HCT116 (cell line): ENCODE data around the gene RBM20. TPM values are rescaled to one million over a fixed set of nuclear protein-coding genes. Genes with fewer than 3 reads are reported as not detected.

Source experiments
- ATAC-seq: fragments of 200-7000 bp; cut with Tn5 transposase; 2 replicates; pipeline ENCODE4 v1.9.1; 2020; ENCODE audit warnings: mild to moderate bottlenecking, moderate library complexity
- BruUV-seq: library from RNA; stranded (reverse); fragments of 400-500 nt; replicated peaks from 2 replicates; lab custom pipeline; 2021; lab: Mats Ljungman, UMichigan
- CTCF ChIA-PET: fragments of 300-600 bp; sonication (Branson Sonifier 250); formaldehyde crosslinking; loops from one replicate; lab custom pipeline; 2021; ENCODE audit warnings: antibody characterized with exemption; lab: Charles Lee
- POLR2A ChIA-PET: fragments of 300-600, 350-600 bp; sonication (Branson Sonifier 250); formaldehyde crosslinking; loops from one replicate; lab custom pipeline; 2021; ENCODE audit warnings: antibody characterized with exemption; lab: Charles Lee
- RAD21 ChIA-PET, 2 experiments: fragments of 300-600 bp; sonication (Branson Sonifier 250); formaldehyde crosslinking; loops; one replicate each; lab custom pipeline; 2023; ENCODE audit warnings: low total read pairs in 2 of 2; ENCODE audit not compliant: uncharacterized antibody in 2 of 2, unreplicated experiment in 2 of 2, low non-redundant PET in 1 of 2; lab: Charles Lee
- DNase-seq: peaks from one replicate; pipeline ENCODE4 v3.0.0-alpha.2; 2010; ENCODE audit warnings: low read depth, low spot score
- H2AFZ ChIP-seq: fragments of 200-600 bp; shearing (Covaris generic), sonication (generic); 2 replicates; pipeline ENCODE4 v1.6.1; 2017; ENCODE audit warnings: low read depth, mixed run types, mixed read lengths, antibody characterized with exemption, low read length; ENCODE audit not compliant: poor library complexity, severe bottlenecking
- H3K27ac ChIP-seq: 2 replicates; pipeline ENCODE4 v1.5.1; 2012; ENCODE audit warnings: low read depth, low read length
- H3K27me3 ChIP-seq: fragments of 200-600 bp; sonication (generic); 2 replicates; pipeline ENCODE4 v1.6.1; 2016; ENCODE audit warnings: mixed run types, low read length, mixed read lengths; ENCODE audit not compliant: insufficient read depth
- H3K36me3 ChIP-seq, 2 experiments: fragments of 200-500 bp in 1 of 2; fragments of 200-600 bp in 1 of 2; sonication (Bioruptor generic) in 1 of 2; sonication (generic) in 1 of 2; 2 replicates each; pipeline versions ENCODE4 v1.5.1 to v1.6.1; 2014 to 2016; ENCODE audit warnings: low read length in 2 of 2, inconsistent platforms in 1 of 2, mixed read lengths in 1 of 2, mixed run types in 1 of 2; ENCODE audit not compliant: insufficient read depth in 2 of 2, control insufficient read depth in 1 of 2
- H3K4me1 ChIP-seq, 2 experiments: fragments of 200-600 bp in 1 of 2; sonication (generic) in 1 of 2; 2 replicates each; pipeline versions ENCODE4 v1.5.1 to v1.6.1; 2012 to 2017; ENCODE audit warnings: low read length in 2 of 2, inconsistent platforms in 1 of 2, mild to moderate bottlenecking in 1 of 2, mixed read lengths in 1 of 2, mixed run types in 1 of 2, moderate library complexity in 1 of 2; ENCODE audit not compliant: insufficient read depth in 2 of 2, control insufficient read depth in 1 of 2
- H3K4me2 ChIP-seq: fragments of 200-600 bp; sonication (generic); 2 replicates; pipeline ENCODE4 v1.6.1; 2017; ENCODE audit warnings: mixed run types, low read length, mixed read lengths
- H3K4me3 ChIP-seq, 2 experiments: fragments of 200-600 bp in 1 of 2; sonication (generic) in 1 of 2; replicated peaks in 1 of 2; 2 replicates each; pipeline ENCODE4 v1.5.1; 2011 to 2016; ENCODE audit warnings: low read length in 2 of 2, control low read depth in 1 of 2, low read depth in 1 of 2, mild to moderate bottlenecking in 1 of 2, mixed read lengths in 1 of 2, mixed run types in 1 of 2
- H3K79me2 ChIP-seq: fragments of 200-600 bp; sonication (generic); 2 replicates; pipeline ENCODE4 v1.6.1; 2017; ENCODE audit warnings: mild to moderate bottlenecking, mixed run types, low read length, moderate library complexity, mixed read lengths; ENCODE audit not compliant: insufficient read depth
- H3K9ac ChIP-seq: fragments of 200-600 bp; sonication (generic); 2 replicates; pipeline ENCODE4 v1.6.1; 2016; ENCODE audit warnings: low read length, mixed read lengths
- H3K9me2 ChIP-seq: fragments of 200-600 bp; sonication (generic), shearing (Covaris generic); 2 replicates; pipeline ENCODE4 v1.6.1; 2017; ENCODE audit warnings: mixed run types, mild to moderate bottlenecking, moderate library complexity; ENCODE audit not compliant: insufficient read depth
- H3K9me3 ChIP-seq, 2 experiments: fragments of 200-500 bp in 1 of 2; fragments of 200-600 bp in 1 of 2; sonication (Bioruptor generic) in 1 of 2; sonication (generic) in 1 of 2; 2 replicates each; pipeline ENCODE4 v1.6.1; 2014 to 2017; ENCODE audit warnings: low read length in 2 of 2, mixed read lengths in 2 of 2, inconsistent platforms in 1 of 2, low read depth in 1 of 2, mild to moderate bottlenecking in 1 of 2, mixed run types in 1 of 2, moderate library complexity in 1 of 2; ENCODE audit not compliant: control insufficient read depth in 1 of 2, insufficient read depth in 1 of 2
- H4K20me1 ChIP-seq: fragments of 200-600 bp; sonication (generic), shearing (Covaris generic); 2 replicates; pipeline ENCODE4 v1.6.1; 2017; ENCODE audit warnings: mixed run types, mild to moderate bottlenecking, moderate library complexity; ENCODE audit not compliant: insufficient read depth
- CBX3 ChIP-seq: IDR thresholded peaks from 2 replicates; pipeline ENCODE4 v1.6.1; 2012; ENCODE audit warnings: low read depth
- ELF1 ChIP-seq: IDR thresholded peaks from 2 replicates; pipeline ENCODE4 v1.6.1; 2012; ENCODE audit warnings: low read depth, borderline replicate concordance
- EZH2 ChIP-seq: fragments of 200-600 bp; sonication (generic); IDR thresholded peaks from 2 replicates; pipeline ENCODE4 v1.6.1; 2017; ENCODE audit warnings: antibody characterized with exemption, mixed run types
- EZH2phosphoT487 ChIP-seq: fragments of 200-600 bp; IDR thresholded peaks from 2 replicates; pipeline ENCODE4 v1.6.1; 2018; ENCODE audit warnings: antibody characterized with exemption, borderline replicate concordance
- FOSL1 ChIP-seq: IDR thresholded peaks from 2 replicates; pipeline ENCODE4 v1.6.1; 2012; ENCODE audit warnings: low read depth
- JUND ChIP-seq: IDR thresholded peaks from 2 replicates; pipeline ENCODE4 v1.6.1; 2012
- POLR2A ChIP-seq: IDR thresholded peaks from 2 replicates; pipeline ENCODE4 v1.7.0; 2011; ENCODE audit warnings: borderline replicate concordance; ENCODE audit not compliant: insufficient read depth, insufficient read length; ENCODE audit errors: extremely low read depth
- POLR2AphosphoS5 ChIP-seq: IDR thresholded peaks from 2 replicates; pipeline ENCODE4 v1.6.1; 2011; ENCODE audit warnings: mild to moderate bottlenecking, low read depth, low read length, moderate library complexity
- RAD21 ChIP-seq: IDR thresholded peaks from 2 replicates; pipeline ENCODE4 v1.6.1; 2012; ENCODE audit warnings: low read depth, mild to moderate bottlenecking
- TCF7L2 ChIP-seq: IDR thresholded peaks from 2 replicates; pipeline ENCODE4 v1.7.0; 2011; ENCODE audit warnings: borderline replicate concordance, inconsistent platforms; ENCODE audit not compliant: insufficient read depth, insufficient read length; ENCODE audit errors: extremely low read depth
- YY1 ChIP-seq: IDR thresholded peaks from 2 replicates; pipeline ENCODE4 v1.6.1; 2011; ENCODE audit warnings: low read length, low read depth, moderate library complexity, mild to moderate bottlenecking; ENCODE audit not compliant: insufficient replicate concordance; ENCODE audit errors: extremely low read depth
- ZNF274 ChIP-seq: fragments of 200-500 bp; sonication (Bioruptor generic); IDR thresholded peaks from 2 replicates; pipeline ENCODE4 v1.6.1; 2014; ENCODE audit warnings: mild to moderate bottlenecking, low read depth, low read length, inconsistent platforms
- intact Hi-C: fragments of 100-400 bp; cut with micrococcal nuclease; formaldehyde crosslinking; loops from 2 replicates; pipeline ENCODE4 v1.10.0; 2022
- total RNA-seq: library from RNA; stranded (reverse); gene quantifications from one replicate; pipeline ENCODE4 v1.2.1, GENCODE V29; 2021; ENCODE audit not compliant: unreplicated experiment
- TF ChIP-seq, protein P1 (sequence below): IDR thresholded peaks from 2 replicates; pipeline ENCODE4 v1.6.1; 2011; ENCODE audit warnings: mild to moderate bottlenecking, low read length, moderate library complexity; ENCODE audit not compliant: insufficient replicate concordance; ENCODE audit errors: extremely low read depth
- TF ChIP-seq, protein P2 (sequence below), 3 experiments: fragments of 200-600 bp in 1 of 3; sonication (generic) in 1 of 3; IDR thresholded peaks in 2 of 3; conservative IDR thresholded peaks in 1 of 3; 2 replicates each; pipeline ENCODE4 v1.5.1; 2012 to 2017; ENCODE audit warnings: low read depth in 2 of 3, low read length in 2 of 3, antibody characterized with exemption in 1 of 3, borderline replicate concordance in 1 of 3, control low read depth in 1 of 3, mild to moderate bottlenecking in 1 of 3, mixed read lengths in 1 of 3, mixed run types in 1 of 3, moderate library complexity in 1 of 3; ENCODE audit not compliant: insufficient read depth in 1 of 3
- TF ChIP-seq, protein P3 (sequence below): IDR thresholded peaks from 2 replicates; pipeline ENCODE4 v1.6.1; 2012

Gene RBM20
- total RNA-seq, 1 experiment from 2014 or later: 2.0 TPM

DNA sequence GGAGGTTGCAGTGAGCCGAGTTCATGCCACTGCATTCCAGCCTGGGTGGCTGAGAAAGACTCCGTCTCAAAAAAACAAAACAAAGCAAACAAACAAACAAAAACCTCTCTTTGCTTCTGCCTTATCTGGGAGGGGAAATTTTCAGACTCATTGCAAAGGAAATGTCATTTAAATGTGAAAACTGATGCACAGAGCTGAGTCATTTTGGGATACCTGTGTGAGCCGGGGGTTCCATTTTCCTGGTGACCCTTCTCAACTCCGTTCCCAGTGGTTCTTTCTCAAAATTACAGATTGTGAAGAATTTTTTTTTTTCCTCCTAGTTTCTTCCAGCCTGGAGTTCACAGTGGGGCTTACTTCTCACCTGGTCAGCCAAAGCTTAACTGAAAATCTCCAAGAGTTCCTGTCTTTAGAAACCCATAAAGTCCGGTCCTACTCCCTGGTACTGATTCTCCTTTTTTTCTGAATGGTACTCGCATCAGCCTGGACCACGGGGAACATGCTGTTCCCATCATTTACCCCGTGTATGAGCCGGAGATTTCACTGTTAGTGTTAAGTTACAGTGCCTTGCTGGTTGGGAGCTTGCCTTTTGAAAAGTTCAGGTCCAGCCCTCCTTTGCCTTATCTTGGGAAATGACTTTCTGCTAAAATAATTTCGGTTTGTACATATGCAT lies 56.9 kb downstream of the RBM20 start (continued):
- TF ChIP-seq, protein P1, sequence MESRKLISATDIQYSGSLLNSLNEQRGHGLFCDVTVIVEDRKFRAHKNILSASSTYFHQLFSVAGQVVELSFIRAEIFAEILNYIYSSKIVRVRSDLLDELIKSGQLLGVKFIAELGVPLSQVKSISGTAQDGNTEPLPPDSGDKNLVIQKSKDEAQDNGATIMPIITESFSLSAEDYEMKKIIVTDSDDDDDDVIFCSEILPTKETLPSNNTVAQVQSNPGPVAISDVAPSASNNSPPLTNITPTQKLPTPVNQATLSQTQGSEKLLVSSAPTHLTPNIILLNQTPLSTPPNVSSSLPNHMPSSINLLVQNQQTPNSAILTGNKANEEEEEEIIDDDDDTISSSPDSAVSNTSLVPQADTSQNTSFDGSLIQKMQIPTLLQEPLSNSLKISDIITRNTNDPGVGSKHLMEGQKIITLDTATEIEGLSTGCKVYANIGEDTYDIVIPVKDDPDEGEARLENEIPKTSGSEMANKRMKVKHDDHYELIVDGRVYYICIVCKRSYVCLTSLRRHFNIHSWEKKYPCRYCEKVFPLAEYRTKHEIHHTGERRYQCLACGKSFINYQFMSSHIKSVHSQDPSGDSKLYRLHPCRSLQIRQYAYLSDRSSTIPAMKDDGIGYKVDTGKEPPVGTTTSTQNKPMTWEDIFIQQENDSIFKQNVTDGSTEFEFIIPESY: no peak
- no peak for TF ChIP-seq JUND
- TF ChIP-seq RAD21: no peak
- no peak for TF ChIP-seq CBX3
- TF ChIP-seq ELF1: no peak
- TF ChIP-seq ZNF274: no peak
- TF ChIP-seq, all 23 proteins: peak for 0

DNA sequence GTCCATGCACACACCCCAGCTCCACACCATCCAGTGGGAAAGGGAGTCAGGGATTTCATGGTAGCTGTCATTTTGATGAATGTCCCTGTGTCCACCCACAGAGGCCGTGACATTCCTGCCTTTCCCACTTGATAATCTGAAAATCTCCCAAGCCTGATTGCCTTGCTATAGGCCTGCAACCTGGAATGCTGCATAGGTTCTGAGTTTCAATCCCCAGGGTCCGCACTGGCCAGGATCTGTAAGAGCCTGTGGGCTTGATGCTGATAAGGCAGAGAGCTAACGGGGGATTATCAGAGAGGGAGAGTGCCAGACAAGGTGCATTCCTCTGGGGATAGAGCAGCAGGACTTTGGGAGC lies 57.5 kb downstream of the RBM20 start:
- no peak overlapping the region for H3K4me2 ChIP-seq
- POLR2A ChIA-PET: no interaction called here
- peaks cover 7% of the 10 kb centered on the region in 2 experiments for H3K4me1 ChIP-seq
- H3K4me3 ChIP-seq: no peak overlapping the region
- no peaks in the 10 kb centered on the region for H3K79me2 ChIP-seq
- H3K9me3 ChIP-seq: no peaks in the 10 kb centered on the region
- H3K27me3 ChIP-seq: no peaks in the 10 kb centered on the region
- CTCF ChIA-PET: no interaction called here
- no peaks in the 10 kb centered on the region for H3K9me2 ChIP-seq
- no peak overlapping the region for H3K9ac ChIP-seq
- no peak for DNase-seq
- no peak overlapping the region for H3K27ac ChIP-seq
- TF ChIP-seq, protein P1: no peak
- TF ChIP-seq EZH2: no peak
- TF ChIP-seq YY1: no peak
- TF ChIP-seq RAD21: no peak
- TF ChIP-seq TCF7L2: no peak
- TF ChIP-seq, protein P2, sequence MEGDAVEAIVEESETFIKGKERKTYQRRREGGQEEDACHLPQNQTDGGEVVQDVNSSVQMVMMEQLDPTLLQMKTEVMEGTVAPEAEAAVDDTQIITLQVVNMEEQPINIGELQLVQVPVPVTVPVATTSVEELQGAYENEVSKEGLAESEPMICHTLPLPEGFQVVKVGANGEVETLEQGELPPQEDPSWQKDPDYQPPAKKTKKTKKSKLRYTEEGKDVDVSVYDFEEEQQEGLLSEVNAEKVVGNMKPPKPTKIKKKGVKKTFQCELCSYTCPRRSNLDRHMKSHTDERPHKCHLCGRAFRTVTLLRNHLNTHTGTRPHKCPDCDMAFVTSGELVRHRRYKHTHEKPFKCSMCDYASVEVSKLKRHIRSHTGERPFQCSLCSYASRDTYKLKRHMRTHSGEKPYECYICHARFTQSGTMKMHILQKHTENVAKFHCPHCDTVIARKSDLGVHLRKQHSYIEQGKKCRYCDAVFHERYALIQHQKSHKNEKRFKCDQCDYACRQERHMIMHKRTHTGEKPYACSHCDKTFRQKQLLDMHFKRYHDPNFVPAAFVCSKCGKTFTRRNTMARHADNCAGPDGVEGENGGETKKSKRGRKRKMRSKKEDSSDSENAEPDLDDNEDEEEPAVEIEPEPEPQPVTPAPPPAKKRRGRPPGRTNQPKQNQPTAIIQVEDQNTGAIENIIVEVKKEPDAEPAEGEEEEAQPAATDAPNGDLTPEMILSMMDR (IDR thresholded peaks at IDR 0.05 in 2 of 3, conservative IDR thresholded peaks at IDR 0.05 in 1 of 3; ENCODE audit: borderline replicate concordance in 1 of 3, insufficient read depth in 1 of 3, low read depth in 2 of 3, low read length in 2 of 3): no peak
- no peak for TF ChIP-seq JUND
- TF ChIP-seq EZH2phosphoT487: no peak
- TF ChIP-seq POLR2AphosphoS5: no peak
- no peak for TF ChIP-seq FOSL1
- no peak for TF ChIP-seq CBX3
- no peak for TF ChIP-seq POLR2A
- TF ChIP-seq, protein P3, sequence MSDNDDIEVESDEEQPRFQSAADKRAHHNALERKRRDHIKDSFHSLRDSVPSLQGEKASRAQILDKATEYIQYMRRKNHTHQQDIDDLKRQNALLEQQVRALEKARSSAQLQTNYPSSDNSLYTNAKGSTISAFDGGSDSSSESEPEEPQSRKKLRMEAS: no peak
- TF ChIP-seq, all 23 proteins: peak for 0
- no peaks in the 10 kb centered on the region for H3K36me3 ChIP-seq
- no peak overlapping the region for H2AFZ ChIP-seq
- BruUV-seq: no TSS peak
- intact Hi-C loops: no loop called here
- 0 out of 2 replicates have a peak, but pooled peaks have one; percentile 5 for ATAC-seq
- no peaks in the 10 kb centered on the region for H4K20me1 ChIP-seq
- RAD21 ChIA-PET: no interaction called here
